Caco-2 (cell line): ENCODE data around the gene FMNL3. TPM values are rescaled to one million over a fixed set of nuclear protein-coding genes. Genes with fewer than 3 reads are reported as not detected.

Source experiments
- BruUV-seq: library from RNA; stranded (reverse); fragments of 400-500 nt; replicated peaks from 2 replicates; lab custom pipeline; 2021; lab: Mats Ljungman, UMichigan
- CTCF ChIA-PET: fragments of 300-600 bp; sonication (Branson Sonifier 250); formaldehyde crosslinking; loops from one replicate; lab custom pipeline; 2022; ENCODE audit warnings: antibody characterized with exemption; lab: Charles Lee
- POLR2A ChIA-PET: fragments of 300-600 bp; sonication (Branson Sonifier 250); formaldehyde crosslinking; loops from one replicate; lab custom pipeline; 2022; ENCODE audit warnings: antibody characterized with exemption; lab: Charles Lee
- DNase-seq, 2 experiments: peaks; one replicate each; pipeline versions ENCODE4 v3.0.0 to v3.0.0-alpha.2; 2020 to 2022
- H3K27me3 ChIP-seq: replicated peaks from 2 replicates; pipeline ENCODE4 v1.6.0; 2011; ENCODE audit warnings: low read length; ENCODE audit not compliant: control insufficient read depth, insufficient read depth
- H3K36me3 ChIP-seq: 2 replicates; pipeline ENCODE4 v1.5.1; 2011; ENCODE audit warnings: low read length; ENCODE audit not compliant: control insufficient read depth, insufficient read depth
- H3K4me1 ChIP-seq: fragments of 250-450 bp; sonication (Bioruptor Pico); 2 replicates; pipeline ENCODE4 v1.5.1; 2020; ENCODE audit warnings: mild to moderate bottlenecking
- H3K4me3 ChIP-seq: 2 replicates; pipeline ENCODE4 v1.5.1; 2011; ENCODE audit warnings: low read depth, mild to moderate bottlenecking, control low read depth, low read length
- H3K9me3 ChIP-seq: fragments of 250-450 bp; sonication (Bioruptor Pico); 2 replicates; pipeline ENCODE4 v1.5.1; 2020; ENCODE audit warnings: mild to moderate bottlenecking, moderate library complexity
- H3K27ac Mint-ChIP-seq: one replicate; pipeline ENCODE4 v1.8.0; 2022; ENCODE audit warnings: mixed read lengths; ENCODE audit not compliant: unreplicated experiment
- H3K27me3 Mint-ChIP-seq: one replicate; pipeline ENCODE4 v1.8.0; 2022; ENCODE audit warnings: mixed read lengths; ENCODE audit not compliant: insufficient read depth, unreplicated experiment
- H3K36me3 Mint-ChIP-seq: one replicate; pipeline ENCODE4 v1.8.0; 2022; ENCODE audit warnings: mild to moderate bottlenecking, mixed read lengths; ENCODE audit not compliant: insufficient read depth, unreplicated experiment
- H3K4me1 Mint-ChIP-seq: one replicate; pipeline ENCODE4 v1.8.0; 2022; ENCODE audit warnings: low read depth, mixed read lengths; ENCODE audit not compliant: unreplicated experiment
- H3K4me3 Mint-ChIP-seq: one replicate; pipeline ENCODE4 v1.8.0; 2022; ENCODE audit warnings: mild to moderate bottlenecking, moderate library complexity, mixed read lengths; ENCODE audit not compliant: unreplicated experiment
- H3K9me3 Mint-ChIP-seq: one replicate; pipeline ENCODE4 v1.8.0; 2022; ENCODE audit warnings: mixed read lengths; ENCODE audit not compliant: unreplicated experiment
- CTCF ChIP-seq, 2 experiments: fragments of 200-600 bp in 1 of 2; IDR thresholded peaks; 1 replicate in 1 of 2; 2 replicates in 1 of 2; pipeline versions ENCODE4 v1.5.1 to v1.8.0; 2011 to 2022; ENCODE audit warnings: antibody characterized with exemption in 1 of 2, control low read depth in 1 of 2, inconsistent platforms in 1 of 2, low read depth in 1 of 2, low read length in 1 of 2, mild to moderate bottlenecking in 1 of 2, moderate library complexity in 1 of 2; ENCODE audit not compliant: insufficient read depth in 1 of 2, severe bottlenecking in 1 of 2, unreplicated experiment in 1 of 2
- intact Hi-C: fragments of 100-400 bp; cut with micrococcal nuclease; formaldehyde crosslinking; loops from one replicate; pipeline ENCODE4 v1.10.0; 2022; ENCODE audit not compliant: unreplicated experiment
- total RNA-seq: library from RNA; stranded (reverse); gene quantifications from 2 replicates; pipeline ENCODE4 v1.2.3, GENCODE V29; 2022

Gene FMNL3
- total RNA-seq, 1 experiment from 2014 or later, result 10.7 TPM

DNA sequence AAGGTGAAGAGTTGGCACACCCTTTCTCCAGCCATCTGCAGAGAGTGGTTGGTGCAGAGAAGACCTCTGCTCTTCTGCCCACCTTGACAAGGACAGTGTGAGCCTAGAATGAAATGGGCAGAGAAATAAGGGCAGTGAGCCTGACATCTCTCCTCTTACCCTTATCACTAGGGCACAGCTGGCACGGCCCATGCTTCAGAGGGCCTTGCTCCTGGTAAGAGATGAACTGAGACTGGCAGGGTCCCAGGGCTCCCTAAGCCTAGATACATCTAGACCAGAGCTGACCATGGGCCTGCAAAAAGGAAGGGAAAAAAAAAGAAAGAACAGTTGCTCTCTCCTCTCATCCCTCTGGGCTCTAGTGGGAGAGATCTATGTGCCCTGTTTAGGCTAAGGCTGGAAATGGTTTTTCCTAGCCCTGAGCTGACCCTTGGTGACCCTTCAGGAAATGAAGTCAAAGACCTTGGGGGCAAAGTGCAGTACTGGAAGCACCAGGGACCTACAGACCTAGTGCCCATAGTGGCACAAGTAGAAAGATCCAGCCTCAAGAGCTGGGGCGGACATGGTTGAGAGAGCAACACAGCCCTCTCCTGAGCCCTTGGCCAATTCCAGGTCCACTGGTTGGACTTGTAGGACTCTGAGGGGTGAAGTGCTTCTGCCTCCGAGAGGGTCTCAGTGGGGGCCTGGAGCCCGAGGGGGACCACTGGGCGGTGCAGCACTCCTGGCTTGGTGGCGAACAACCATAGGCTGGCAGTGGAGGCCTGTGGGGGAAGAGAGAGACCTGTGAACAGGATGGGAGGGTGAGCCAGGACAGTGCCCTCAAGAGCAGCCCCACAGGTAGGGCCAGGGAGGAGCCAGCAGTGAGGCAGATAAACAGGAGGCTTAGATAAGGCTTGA is 61.8 kb downstream of the FMNL3 start:
- Histone ChIP-seq H3K4me3 (no peak overlapping the region), H3K27me3 (no peaks in the 10 kb centered on the region), H3K36me3 (peaks cover 3% of the 10 kb centered on the region; the same call in 1 of the 2 replicates), H3K4me1 (peaks cover 23% of the 10 kb centered on the region; the same call in 1 of the 2 replicates), H3K9me3 (no peaks in the 10 kb centered on the region)
- no peak overlapping the region for H3K27ac Mint-ChIP-seq
- no TSS peak for BruUV-seq
- no peak overlapping the region for H3K4me3 Mint-ChIP-seq
- TF ChIP-seq CTCF (IDR thresholded peaks at IDR 0.05; ENCODE audit: insufficient read depth in 1 of 2, low read depth in 1 of 2, low read length in 1 of 2, severe bottlenecking in 1 of 2, unreplicated experiment in 1 of 2), result no peak
- H3K27me3 Mint-ChIP-seq, result no peaks in the 10 kb centered on the region
- intact Hi-C loops, result loop anchor here (10.0 kb wide), 1 partner anchor 129 kb away; no protein-coding TSS in a partner anchor
- no peaks in the 10 kb centered on the region for H3K9me3 Mint-ChIP-seq
- H3K36me3 Mint-ChIP-seq, result peaks cover 19% of the 10 kb centered on the region
- no peak for DNase-seq
- peaks cover 7% of the 10 kb centered on the region for H3K4me1 Mint-ChIP-seq
- POLR2A ChIA-PET, result interaction anchor here (0.6 to 1.6 kb wide), 4 partner anchors 58 to 278 kb away, joined by 5 to 9 read pairs (median 6); partner anchors contain the start of gene SPATS2
- CTCF ChIA-PET, result interaction anchor here (0.6 to 1.3 kb wide), 5 partner anchors 27 to 368 kb away, joined by 3 to 7 read pairs (median 6); partner anchors contain the start of gene TMBIM6

GRCh38 chr12:49644620-49644994 is 62.6 kb downstream of the FMNL3 start:
- Mint-ChIP-seq H3K4me3 (no peak overlapping the region), H3K27me3 (no peaks in the 10 kb centered on the region), H3K27ac (no peak overlapping the region), H3K9me3 (no peaks in the 10 kb centered on the region), H3K36me3 (peaks cover 19% of the 10 kb centered on the region), H3K4me1 (peaks cover 7% of the 10 kb centered on the region)
- peak; percentile 79 to 86 for DNase-seq
- intact Hi-C loops, result loop anchor here (1.0 to 10.0 kb wide), 4 partner anchors 63 to 195 kb away; partner anchors contain the start of genes FMNL3 and TMBIM6
- POLR2A ChIA-PET, result interaction anchor here (0.6 to 1.6 kb wide), 2 partner anchors 96 to 107 kb away, joined by 7 to 9 read pairs; no protein-coding TSS in a partner anchor
- peak; percentile 94 to 97 for TF ChIP-seq CTCF (IDR thresholded peaks at IDR 0.05; ENCODE audit: insufficient read depth in 1 of 2, low read depth in 1 of 2, low read length in 1 of 2, severe bottlenecking in 1 of 2, unreplicated experiment in 1 of 2)
- Histone ChIP-seq H3K27me3 (no peaks in the 10 kb centered on the region), H3K9me3 (no peaks in the 10 kb centered on the region), H3K36me3 (peaks cover 3% of the 10 kb centered on the region; the same call in 1 of the 2 replicates), H3K4me1 (peaks cover 21% of the 10 kb centered on the region; the same call in 1 of the 2 replicates), H3K4me3 (no peak overlapping the region)
- CTCF ChIA-PET, result interaction anchor here (0.7 to 1.3 kb wide), 7 partner anchors 20 to 123 kb away, joined by 3 to 7 read pairs (median 3); partner anchors contain the start of gene TMBIM6
- BruUV-seq, result no TSS peak
